ENCODE results near the gene MAGEF1. TPM values are rescaled to one million over a fixed set of nuclear protein-coding genes. Genes with fewer than 3 reads are reported as not detected.

MAGEF1 gene
- total and polyA plus RNA-seq, 12 donors, result 20.1 to 33.9 (median 30.5) TPM

- peaks cover 11 to 71% (median 40%) of the 10 kb centered on the region in 9 donors for H3K4me1 ChIP-seq
- DNase-seq, result no peak
- H3K9me3 ChIP-seq, result no peaks in the 10 kb centered on the region
- no peaks in the 10 kb centered on the region for H3K27me3 ChIP-seq
- no peak for TF ChIP-seq CTCF (IDR thresholded peaks at IDR 0.05)
- intact Hi-C loops (cut with DNase I), result loop anchor here in 4 of 10 donors (5.0 to 10.0 kb wide), 3 partner anchors 131 to 349 kb away; partner anchors contain the start of genes CLCN2 (in 1 of the 4) and POLR2H (in 1 of the 4)
- no peak for ATAC-seq
- H3K4me3 ChIP-seq, result no peak overlapping the region
- H3K27ac ChIP-seq, result peak overlapping the region in 1 of 10 donors; percentile 90
- peaks cover 0 to 4% (median 0%) of the 10 kb centered on the region in 9 donors for H3K36me3 ChIP-seq
- WGBS, 2 donors, result 66 to 83% methylated on average over 2 of the region's 2 CpGs
Observed at GRCh38 chr3:184713521-184713920, 1.7 kb upstream of the MAGEF1 start.

GRCh38 chr3:184713040-184713355 is 1.1 kb upstream of the MAGEF1 start:
- DNase-seq, result no peak
- H3K27me3 ChIP-seq, result no peaks in the 10 kb centered on the region
- peak overlapping the region in 2 of 10 donors; percentile 94 to 98 for H3K27ac ChIP-seq
- ATAC-seq, result no peak
- H3K36me3 ChIP-seq, result peaks cover 0 to 5% (median 0%) of the 10 kb centered on the region in 9 donors
- no peak for TF ChIP-seq CTCF (IDR thresholded peaks at IDR 0.05)
- 74 to 78% methylated on average over 2 of the region's 2 CpGs for WGBS, 2 donors
- intact Hi-C loops (cut with DNase I), result loop anchor here in 4 of 10 donors (5.0 to 10.0 kb wide), 3 partner anchors 131 to 348 kb away; partner anchors contain the start of genes CLCN2 (in 1 of the 4) and POLR2H (in 1 of the 4)
- H3K4me1 ChIP-seq, result peaks cover 11 to 71% (median 40%) of the 10 kb centered on the region in 9 donors
- H3K9me3 ChIP-seq, result no peaks in the 10 kb centered on the region
- no peak overlapping the region for H3K4me3 ChIP-seq

GRCh38 chr3:184712248-184713039 is 580 bp upstream of the MAGEF1 start:
- H3K9me3 ChIP-seq, result no peaks in the 10 kb centered on the region
- peaks cover 0 to 9% (median 0%) of the 10 kb centered on the region in 9 donors for H3K36me3 ChIP-seq
- intact Hi-C loops (cut with DNase I), result loop anchor here in 4 of 10 donors (5.0 to 10.0 kb wide), 3 partner anchors 130 to 348 kb away; partner anchors contain the start of genes CLCN2 (in 1 of the 4) and POLR2H (in 1 of the 4)
- peaks cover 11 to 67% (median 38%) of the 10 kb centered on the region in 9 donors for H3K4me1 ChIP-seq
- peak overlapping the region; percentile 66 to 97 (median 86) for H3K4me3 ChIP-seq
- DNase-seq (no peak), ATAC-seq (no peak)
- TF ChIP-seq CTCF (IDR thresholded peaks at IDR 0.05), result no peak
- no peaks in the 10 kb centered on the region for H3K27me3 ChIP-seq
- WGBS, 2 donors, result 6 to 10% methylated on average over 16 of the region's 16 CpGs
- H3K27ac ChIP-seq, result peak overlapping the region; percentile 85 to 98 (median 94)

- H3K27ac ChIP-seq, result peak overlapping the region; percentile 85 to 98 (median 94)
- 11 to 14% methylated on average over 18 of the region's 18 CpGs for WGBS, 2 donors
- peaks cover 0 to 14% (median 0%) of the 10 kb centered on the region in 9 donors for H3K36me3 ChIP-seq
- DNase-seq, result no peak
- intact Hi-C loops (cut with DNase I), result loop anchor here in 4 of 10 donors (5.0 to 10.0 kb wide), 3 partner anchors 129 to 346 kb away; partner anchors contain the start of genes CLCN2 (in 1 of the 4) and POLR2H (in 1 of the 4)
- no peaks in the 10 kb centered on the region for H3K27me3 ChIP-seq
- peaks cover 5 to 52% (median 24%) of the 10 kb centered on the region in 9 donors for H3K4me1 ChIP-seq
- H3K4me3 ChIP-seq, result peak overlapping the region; percentile 66 to 97 (median 86)
- no peaks in the 10 kb centered on the region for H3K9me3 ChIP-seq
- no peak for TF ChIP-seq CTCF (IDR thresholded peaks at IDR 0.05)
- ATAC-seq, result peak in 7 of 8 donors; percentile 2 to 55 (median 48)
Observed at GRCh38 chr3:184710870-184711492, 883 bp downstream of the MAGEF1 start.
